ENCODE results near the gene TRMU.

The TRMU gene

GRCh38 chr22:46355369-46355995, 20.0 kb downstream of the TRMU start:
- in situ Hi-C loops (cut with MboI; ENCODE audit: low sequenced_read_pairs) = no loop called here

GRCh38 chr22:46355996-46356471, 20.5 kb downstream of the TRMU start:
- in situ Hi-C loops (cut with MboI; ENCODE audit: low sequenced_read_pairs) = no loop called here

GRCh38 chr22:46356496-46357480, 21.3 kb downstream of the TRMU start:
- in situ Hi-C loops (cut with MboI; ENCODE audit: low sequenced_read_pairs) = no loop called here

- in situ Hi-C loops (cut with MboI; ENCODE audit: low sequenced_read_pairs) = no loop called here
Observed at GRCh38 chr22:46357711-46358520, 22.4 kb downstream of the TRMU start.

GRCh38 chr22:46358766-46359165, 23.3 kb downstream of the TRMU start:
- in situ Hi-C loops (cut with MboI; ENCODE audit: low sequenced_read_pairs) = no loop called here

GRCh38 chr22:46359362-46359761, 23.8 kb downstream of the TRMU start:
- in situ Hi-C loops (cut with MboI; ENCODE audit: low sequenced_read_pairs) = no loop called here

GRCh38 chr22:46360097-46360496, 24.6 kb downstream of the TRMU start:
- in situ Hi-C loops (cut with MboI; ENCODE audit: low sequenced_read_pairs) = no loop called here

- in situ Hi-C loops (cut with MboI; ENCODE audit: low sequenced_read_pairs) = no loop called here
Observed at GRCh38 chr22:46360891-46361290, 25.4 kb downstream of the TRMU start.

- in situ Hi-C loops (cut with MboI; ENCODE audit: low sequenced_read_pairs) = no loop called here
Observed at GRCh38 chr22:46361826-46362202, 26.3 kb downstream of the TRMU start.

GRCh38 chr22:46362203-46362933, 26.9 kb downstream of the TRMU start:
- in situ Hi-C loops (cut with MboI; ENCODE audit: low sequenced_read_pairs) = no loop called here

- in situ Hi-C loops (cut with MboI; ENCODE audit: low sequenced_read_pairs) = no loop called here
Observed at GRCh38 chr22:46362934-46363515, 27.5 kb downstream of the TRMU start.

- in situ Hi-C loops (cut with MboI; ENCODE audit: low sequenced_read_pairs) = no loop called here
Observed at GRCh38 chr22:46363611-46364321, 28.3 kb downstream of the TRMU start.

- in situ Hi-C loops (cut with MboI; ENCODE audit: low sequenced_read_pairs) = loop anchor here (5.0 kb wide), 1 partner anchor 178 kb away; no protein-coding TSS in a partner anchor
Observed at GRCh38 chr22:46364341-46365165, 29.0 kb downstream of the TRMU start.

GRCh38 chr22:46365166-46365624, 29.7 kb downstream of the TRMU start:
- in situ Hi-C loops (cut with MboI; ENCODE audit: low sequenced_read_pairs) = loop anchor here (5.0 kb wide), 1 partner anchor 177 kb away; no protein-coding TSS in a partner anchor

GRCh38 chr22:46366327-46366731, 30.8 kb downstream of the TRMU start:
- in situ Hi-C loops (cut with MboI; ENCODE audit: low sequenced_read_pairs) = loop anchor here (5.0 kb wide), 1 partner anchor 176 kb away; no protein-coding TSS in a partner anchor

- in situ Hi-C loops (cut with MboI; ENCODE audit: low sequenced_read_pairs) = loop anchor here (5.0 kb wide), 1 partner anchor 175 kb away; no protein-coding TSS in a partner anchor
Observed at GRCh38 chr22:46366801-46367706, 31.5 kb downstream of the TRMU start.

GRCh38 chr22:46367707-46368191, 32.2 kb downstream of the TRMU start:
- in situ Hi-C loops (cut with MboI; ENCODE audit: low sequenced_read_pairs) = loop anchor here (5.0 kb wide), 1 partner anchor 175 kb away; no protein-coding TSS in a partner anchor

All from HL-60/S4 (cell line).